Ishikawa (cell line): ENCODE measurements around the gene MYO7A.
A peak's percentile ranks its signal among the peaks of the same experiment; 100 is the strongest.

Experiments used
- CEBPB ChIP-seq: IDR thresholded peaks from 2 replicates; pipeline ENCODE4 v1.6.1; 2012
- CREB1 ChIP-seq: IDR thresholded peaks from 2 replicates; pipeline ENCODE4 v1.6.1; 2012; ENCODE audit warnings: low read depth
- EGR1 ChIP-seq: IDR thresholded peaks from 2 replicates; pipeline ENCODE4 v1.6.1; 2012
- EP300 ChIP-seq: IDR thresholded peaks from 2 replicates; pipeline ENCODE4 v1.6.1; 2012; ENCODE audit warnings: borderline replicate concordance
- FOXM1 ChIP-seq: IDR thresholded peaks from 2 replicates; pipeline ENCODE4 v1.6.1; 2012; ENCODE audit warnings: low read depth, borderline replicate concordance
- MAX ChIP-seq: IDR thresholded peaks from 2 replicates; pipeline ENCODE4 v1.6.1; 2012
- NFIC ChIP-seq: IDR thresholded peaks from 2 replicates; pipeline ENCODE4 v1.6.1; 2012
- RAD21 ChIP-seq: IDR thresholded peaks from 2 replicates; pipeline ENCODE4 v1.6.1; 2012; ENCODE audit warnings: low read depth
- REST ChIP-seq: IDR thresholded peaks from 2 replicates; pipeline ENCODE4 v1.6.1; 2012; ENCODE audit warnings: low read depth, mild to moderate bottlenecking
- TAF1 ChIP-seq: IDR thresholded peaks from 2 replicates; pipeline ENCODE4 v1.6.1; 2012; ENCODE audit warnings: low read depth, mild to moderate bottlenecking
- TCF12 ChIP-seq: IDR thresholded peaks from 2 replicates; pipeline ENCODE4 v1.6.1; 2012; ENCODE audit warnings: low read depth
- TEAD4 ChIP-seq: IDR thresholded peaks from 2 replicates; pipeline ENCODE4 v1.6.1; 2012
- USF1 ChIP-seq: IDR thresholded peaks from 2 replicates; pipeline ENCODE4 v1.6.1; 2012
- YY1 ChIP-seq: IDR thresholded peaks from 2 replicates; pipeline ENCODE4 v1.6.1; 2012; ENCODE audit warnings: low read depth
- ZBTB7A ChIP-seq: IDR thresholded peaks from 2 replicates; pipeline ENCODE4 v1.6.1; 2012; ENCODE audit warnings: low read depth

MYO7A gene

GRCh38 chr11:77093056-77093891 is 34.8 kb upstream of the MYO7A start:
- TF ChIP-seq TEAD4 (no peak), REST (no peak), EP300 (no peak), ZBTB7A (no peak), TAF1 (no peak), USF1 (no peak), MAX (no peak), TCF12 (no peak), CEBPB (no peak), FOXM1 (no peak), YY1 (no peak), RAD21 (no peak), CREB1 (no peak), EGR1 (no peak), NFIC (no peak)

- TF ChIP-seq NFIC (peak; percentile 67), REST (no peak)
Measured at GRCh38 chr11:77093987-77094840, 33.8 kb upstream of the MYO7A start.

GRCh38 chr11:77094841-77095365 is 33.1 kb upstream of the MYO7A start:
- TF ChIP-seq TAF1 (no peak), EP300 (no peak), RAD21 (no peak), FOXM1 (no peak), REST (no peak), YY1 (no peak)

GRCh38 chr11:77095551-77096490 is 32.2 kb upstream of the MYO7A start:
- TF ChIP-seq CEBPB (no peak), TCF12 (no peak), ZBTB7A (no peak), CREB1 (no peak), REST (no peak), USF1 (no peak), TEAD4 (no peak), FOXM1 (no peak), RAD21 (no peak)
